ENCODE measurements around the gene TMEM134.
A peak's percentile ranks its signal among the peaks of the same experiment; 100 is the strongest.
"Not testable (repeated sequence)": the region's sequence is repeated elsewhere in the genome, so short reads cannot be mapped to it uniquely, and the experiment has no call there.

The TMEM134 gene

DNA sequence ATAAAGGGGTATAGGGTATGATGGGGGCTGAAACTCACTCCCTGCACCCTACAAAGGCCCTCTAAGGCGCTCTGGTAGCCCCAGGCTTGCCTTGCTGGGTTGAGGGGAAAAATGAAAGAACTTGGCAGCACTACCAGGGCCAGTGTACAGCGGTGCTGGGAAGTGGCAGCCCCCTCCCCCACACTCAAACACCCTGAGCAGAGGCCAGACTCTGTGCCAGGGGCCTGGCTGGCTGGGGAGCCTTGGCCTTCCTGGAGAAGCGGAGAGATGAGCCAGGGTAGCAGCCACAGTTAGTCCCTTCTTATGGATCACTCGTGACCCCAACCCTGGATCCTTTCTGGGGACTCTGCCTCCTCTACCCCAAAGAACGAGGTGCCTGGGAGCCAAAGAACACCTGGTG lies 2.7 kb downstream of the TMEM134 start:
- H3K36me3 ChIP-seq: no peaks in the 10 kb centered on the region
- intact Hi-C loops (cut with DNase I; ENCODE audit: low total_unique reads): loop anchor here (5.0 kb wide), 2 partner anchors 44 to 64 kb away; partner anchors contain the start of genes PPP1CA and TBC1D10C
- H3K27ac ChIP-seq: peak overlapping the region; percentile 20 to 95
- H3K4me3 ChIP-seq: no peak overlapping the region
- TF ChIP-seq, protein P1, sequence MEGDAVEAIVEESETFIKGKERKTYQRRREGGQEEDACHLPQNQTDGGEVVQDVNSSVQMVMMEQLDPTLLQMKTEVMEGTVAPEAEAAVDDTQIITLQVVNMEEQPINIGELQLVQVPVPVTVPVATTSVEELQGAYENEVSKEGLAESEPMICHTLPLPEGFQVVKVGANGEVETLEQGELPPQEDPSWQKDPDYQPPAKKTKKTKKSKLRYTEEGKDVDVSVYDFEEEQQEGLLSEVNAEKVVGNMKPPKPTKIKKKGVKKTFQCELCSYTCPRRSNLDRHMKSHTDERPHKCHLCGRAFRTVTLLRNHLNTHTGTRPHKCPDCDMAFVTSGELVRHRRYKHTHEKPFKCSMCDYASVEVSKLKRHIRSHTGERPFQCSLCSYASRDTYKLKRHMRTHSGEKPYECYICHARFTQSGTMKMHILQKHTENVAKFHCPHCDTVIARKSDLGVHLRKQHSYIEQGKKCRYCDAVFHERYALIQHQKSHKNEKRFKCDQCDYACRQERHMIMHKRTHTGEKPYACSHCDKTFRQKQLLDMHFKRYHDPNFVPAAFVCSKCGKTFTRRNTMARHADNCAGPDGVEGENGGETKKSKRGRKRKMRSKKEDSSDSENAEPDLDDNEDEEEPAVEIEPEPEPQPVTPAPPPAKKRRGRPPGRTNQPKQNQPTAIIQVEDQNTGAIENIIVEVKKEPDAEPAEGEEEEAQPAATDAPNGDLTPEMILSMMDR (IDR thresholded peaks at IDR 0.05): no peak
- H3K9me3 ChIP-seq: no peaks in the 10 kb centered on the region
- DNase-seq: no peak
- H3K4me1 ChIP-seq: peaks cover 0 to 52% (median 38%) of the 10 kb centered on the region in 4 donors
- no peaks in the 10 kb centered on the region for H3K27me3 ChIP-seq

DNA sequence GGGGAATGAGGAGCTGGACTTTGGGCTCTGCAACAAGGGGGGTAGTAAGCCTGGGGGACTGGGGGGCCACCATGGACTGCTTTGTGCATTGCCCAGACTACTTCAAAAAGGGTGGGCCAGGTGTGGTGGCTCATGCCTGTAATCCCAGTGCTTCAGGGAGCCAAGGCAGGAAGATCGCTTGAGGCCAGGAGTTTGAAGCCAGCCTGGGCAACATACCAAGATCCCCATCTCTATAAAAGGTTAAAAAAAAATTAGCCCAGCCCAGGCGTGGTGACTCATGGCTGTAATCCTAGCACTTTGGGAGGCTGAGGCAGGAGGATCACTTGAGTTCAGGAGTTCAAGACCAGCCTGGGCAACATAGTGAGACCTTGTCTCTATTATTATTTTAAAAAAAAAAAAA lies 3.5 kb downstream of the TMEM134 start:
- Histone ChIP-seq H3K4me1 (peaks cover 0 to 52% (median 38%) of the 10 kb centered on the region in 4 donors), H3K27ac (peak overlapping the region; percentile 95 to 97), H3K4me3 (peak overlapping the region; percentile 65 to 79)
- not testable (repeated sequence) for H3K27me3 ChIP-seq, H3K9me3 ChIP-seq, H3K36me3 ChIP-seq
- intact Hi-C loops (cut with DNase I; ENCODE audit: low total_unique reads): loop anchor here (2.0 to 5.0 kb wide), 3 partner anchors 23 to 63 kb away; partner anchors contain the start of genes CORO1B, PPP1CA and TBC1D10C
- peak in 1 of 2 donors; percentile 69 for DNase-seq

DNA sequence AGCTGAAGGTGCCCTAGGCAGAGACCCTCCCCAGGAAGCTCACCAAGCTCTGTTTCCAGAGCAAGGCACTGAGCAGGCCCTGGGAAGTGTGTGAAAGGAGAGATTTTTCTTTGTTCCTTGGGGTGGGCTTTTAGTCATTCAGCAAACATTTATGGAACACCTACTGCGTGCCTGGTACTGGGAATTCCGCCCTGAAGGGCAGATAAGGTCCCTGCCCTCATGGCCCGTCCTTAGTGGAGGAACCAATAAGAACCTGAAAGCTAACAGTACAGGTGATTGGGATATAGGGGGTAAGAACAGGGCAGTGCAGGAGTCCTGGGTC lies 3.9 kb downstream of the TMEM134 start:
- TF ChIP-seq, protein P1 (IDR thresholded peaks at IDR 0.05): no peak
- intact Hi-C loops (cut with DNase I; ENCODE audit: low total_unique reads): loop anchor here (2.0 to 5.0 kb wide), 3 partner anchors 22 to 63 kb away; partner anchors contain the start of genes CORO1B, PPP1CA and TBC1D10C
- no peaks in the 10 kb centered on the region for H3K27me3 ChIP-seq
- DNase-seq: no peak
- no peaks in the 10 kb centered on the region for H3K9me3 ChIP-seq
- no peaks in the 10 kb centered on the region for H3K36me3 ChIP-seq
- peak overlapping the region; percentile 65 to 79 for H3K4me3 ChIP-seq
- peaks cover 0 to 52% (median 38%) of the 10 kb centered on the region in 4 donors for H3K4me1 ChIP-seq
- peak overlapping the region; percentile 95 to 97 for H3K27ac ChIP-seq

DNA sequence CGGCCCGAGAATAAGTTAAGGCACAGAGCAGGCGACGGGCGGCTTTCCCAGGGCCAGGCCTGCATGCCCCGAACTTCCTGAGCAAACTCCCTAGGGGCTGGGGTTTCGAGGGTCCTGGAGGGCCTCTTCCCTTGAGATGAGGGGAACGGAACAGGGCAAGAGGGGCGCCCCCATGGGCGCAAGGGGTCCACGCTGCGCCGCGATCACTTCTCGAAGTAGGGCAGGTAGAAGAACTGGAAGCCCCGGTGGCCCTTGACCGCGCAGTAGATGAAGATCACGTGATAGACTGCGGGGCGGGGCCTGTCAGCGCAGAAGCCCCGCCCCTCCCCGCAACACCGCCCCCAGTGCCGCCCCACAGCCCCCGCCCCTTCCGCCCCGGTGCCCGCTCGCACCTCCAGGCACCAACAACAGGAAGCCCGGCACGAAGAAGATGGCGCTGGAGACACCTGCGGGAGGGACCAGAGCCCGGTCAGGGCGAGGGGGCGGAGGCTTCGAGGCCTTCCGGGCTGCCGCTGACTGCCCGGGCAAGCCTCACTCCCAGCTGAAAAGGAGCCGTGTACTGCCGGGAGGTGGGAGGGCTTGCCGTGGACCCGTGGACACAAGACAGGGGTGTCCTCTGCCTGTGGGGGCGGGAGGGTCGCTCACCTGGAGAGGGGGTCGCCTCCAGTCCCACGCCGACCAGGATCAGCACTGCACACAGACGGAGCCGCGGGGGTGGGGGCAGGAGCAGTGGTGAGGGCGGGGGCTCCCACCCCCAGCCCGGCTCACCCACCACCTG lies 4.5 kb downstream of the TMEM134 start:
- intact Hi-C loops (cut with DNase I; ENCODE audit: low total_unique reads): loop anchor here (2.0 to 5.0 kb wide), 3 partner anchors 22 to 62 kb away; partner anchors contain the start of genes CORO1B, PPP1CA and TBC1D10C
- DNase-seq: peak; percentile 85 to 94
- peak overlapping the region; percentile 95 to 97 for H3K27ac ChIP-seq
- TF ChIP-seq, protein P1 (IDR thresholded peaks at IDR 0.05): peak in 1 of 2 experiments; percentile 12
- H3K4me1 ChIP-seq: peaks cover 0 to 47% (median 36%) of the 10 kb centered on the region in 4 donors
- H3K36me3 ChIP-seq: no peaks in the 10 kb centered on the region
- no peaks in the 10 kb centered on the region for H3K9me3 ChIP-seq
- no peaks in the 10 kb centered on the region for H3K27me3 ChIP-seq
- peak overlapping the region; percentile 65 to 79 for H3K4me3 ChIP-seq

DNA sequence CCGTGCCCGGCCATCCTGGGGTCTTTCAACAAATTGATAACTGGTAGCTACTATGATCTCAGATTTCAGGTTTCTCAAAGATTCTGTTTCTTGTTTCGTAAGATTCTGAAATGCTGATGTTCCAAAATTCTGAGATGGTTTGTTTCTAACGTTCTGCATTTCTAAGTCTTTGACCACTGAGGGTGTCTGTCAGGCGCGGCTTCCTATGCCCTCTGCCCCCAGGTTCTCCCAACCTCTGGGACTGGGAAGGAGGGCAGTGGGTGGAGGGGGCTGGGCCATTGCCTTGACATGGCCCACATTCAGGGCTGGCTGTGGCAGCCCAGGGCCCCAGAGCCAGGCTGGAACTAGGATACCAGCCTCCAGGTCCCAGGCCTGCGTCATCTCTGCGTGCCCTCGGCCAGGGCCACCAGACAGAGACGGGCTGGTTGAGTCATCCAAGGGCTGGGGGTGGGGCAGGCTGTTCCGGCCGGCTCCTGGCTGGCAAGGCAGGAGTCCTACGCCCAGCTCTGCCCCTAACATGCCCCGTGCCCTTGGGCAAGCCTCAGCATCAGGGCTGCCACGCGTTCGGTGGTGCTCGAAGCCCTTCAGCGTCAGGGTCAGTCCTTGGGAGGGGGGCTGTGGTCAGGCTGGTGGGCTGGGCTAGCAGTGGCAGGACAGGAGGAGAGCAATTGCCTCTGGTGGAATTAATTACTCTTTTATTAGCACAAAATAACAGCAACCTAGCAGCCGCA lies 5.2 kb downstream of the TMEM134 start:
- intact Hi-C loops (cut with DNase I; ENCODE audit: low total_unique reads): loop anchor here (2.0 kb wide), 1 partner anchor 21 kb away; the partner anchor contains the start of gene CORO1B
- H3K27me3 ChIP-seq: no peaks in the 10 kb centered on the region
- peak; percentile 77 to 93 for DNase-seq
- H3K4me3 ChIP-seq: peak overlapping the region; percentile 65 to 79
- H3K27ac ChIP-seq: peak overlapping the region; percentile 95 to 97
- no peaks in the 10 kb centered on the region for H3K9me3 ChIP-seq
- TF ChIP-seq, protein P1 (IDR thresholded peaks at IDR 0.05): no peak
- peaks cover 0 to 45% (median 35%) of the 10 kb centered on the region in 4 donors for H3K4me1 ChIP-seq
- H3K36me3 ChIP-seq: no peaks in the 10 kb centered on the region

All from tibial artery (tissue), 4 donors.